Neuronal stem cell (in vitro differentiated cells): Measurements from ENCODE around the gene P3H4.

ENCODE experiments used
- DNase-seq: peaks from one replicate; pipeline ENCODE4 v3.0.0-alpha.2; 2013; ENCODE audit warnings: low spot score
- H2AFZ ChIP-seq: one replicate; pipeline ENCODE4 v1.6.1; 2013; ENCODE audit warnings: mild to moderate bottlenecking, low read length, inconsistent platforms
- H2AK5ac ChIP-seq: 2 replicates; pipeline ENCODE4 v1.6.1; 2013; ENCODE audit warnings: low read depth, mild to moderate bottlenecking, inconsistent platforms, low read length, moderate library complexity, mixed read lengths
- H2BK120ac ChIP-seq: 2 replicates; pipeline ENCODE4 v1.6.1; 2013; ENCODE audit warnings: low read depth, mild to moderate bottlenecking, inconsistent platforms, low read length, moderate library complexity, mixed read lengths
- H2BK12ac ChIP-seq: one replicate; pipeline ENCODE4 v1.6.1; 2013; ENCODE audit warnings: low read length, inconsistent platforms
- H2BK15ac ChIP-seq: 2 replicates; pipeline ENCODE4 v1.6.1; 2013; ENCODE audit warnings: mild to moderate bottlenecking, low read length, inconsistent platforms, mixed read lengths
- H2BK5ac ChIP-seq: one replicate; pipeline ENCODE4 v1.6.1; 2013; ENCODE audit warnings: inconsistent platforms, mild to moderate bottlenecking, low read length, moderate library complexity
- H3K14ac ChIP-seq: one replicate; pipeline ENCODE4 v1.6.1; 2013; ENCODE audit warnings: low read length, inconsistent platforms
- H3K18ac ChIP-seq: 2 replicates; pipeline ENCODE4 v1.6.1; 2013; ENCODE audit warnings: low read length, inconsistent platforms
- H3K23ac ChIP-seq: 2 replicates; pipeline ENCODE4 v1.6.1; 2013; ENCODE audit warnings: low read depth, mild to moderate bottlenecking, mixed read lengths, low read length, inconsistent platforms; ENCODE audit not compliant: poor library complexity
- H3K27ac ChIP-seq: replicated peaks from 3 replicates; pipeline ENCODE4 v1.5.1; 2013; ENCODE audit warnings: low read length, inconsistent platforms
- H3K27me3 ChIP-seq, 3 experiments: 2 replicates each; pipeline ENCODE4 v1.6.1; 2013; ENCODE audit warnings: low read length in 3 of 3, mild to moderate bottlenecking in 2 of 3, inconsistent platforms in 1 of 3, low read depth in 1 of 3, mixed read lengths in 1 of 3, moderate library complexity in 1 of 3; ENCODE audit not compliant: control insufficient read depth in 3 of 3, insufficient read depth in 3 of 3
- H3K36me3 ChIP-seq, 2 donors: replicated peaks in 1 of 2; 2 replicates each; pipeline ENCODE4 v1.6.1; 2013; ENCODE audit warnings: low read length in 2 of 2; ENCODE audit not compliant: control insufficient read depth in 2 of 2, insufficient read depth in 2 of 2
- H3K4ac ChIP-seq: 2 replicates; pipeline ENCODE4 v1.6.1; 2013; ENCODE audit warnings: inconsistent platforms, mild to moderate bottlenecking, low read length, moderate library complexity
- H3K4me1 ChIP-seq, 2 donors: 1 replicate in 1 of 2; 2 replicates in 1 of 2; pipeline ENCODE4 v1.6.1; 2013; ENCODE audit warnings: low read length in 2 of 2, low read depth in 1 of 2; ENCODE audit not compliant: control insufficient read depth in 2 of 2, insufficient read depth in 1 of 2
- H3K4me2 ChIP-seq: one replicate; pipeline ENCODE4 v1.6.1; 2013; ENCODE audit warnings: mild to moderate bottlenecking, low read length, inconsistent platforms; ENCODE audit not compliant: insufficient read depth, poor library complexity, severe bottlenecking
- H3K4me3 ChIP-seq, 2 donors: 2 replicates each; pipeline ENCODE4 v1.5.1; 2013; ENCODE audit warnings: low read length in 2 of 2, mild to moderate bottlenecking in 2 of 2, inconsistent platforms in 1 of 2, moderate library complexity in 1 of 2
- H3K79me1 ChIP-seq: one replicate; pipeline ENCODE4 v1.6.1; 2013; ENCODE audit warnings: low read depth, mild to moderate bottlenecking, inconsistent platforms, low read length, moderate library complexity
- H3K9ac ChIP-seq: one replicate; pipeline ENCODE4 v1.6.1; 2013; ENCODE audit warnings: mild to moderate bottlenecking, low read depth, low read length, inconsistent platforms; ENCODE audit not compliant: poor library complexity
- H3K9me3 ChIP-seq, 2 donors: replicated peaks in 1 of 2; 2 replicates each; pipeline versions ENCODE3 to v1.6.1; 2013; ENCODE audit warnings: low read length in 2 of 2, mild to moderate bottlenecking in 2 of 2, inconsistent platforms in 1 of 2, low read depth in 1 of 2, mixed read lengths in 1 of 2, moderate library complexity in 1 of 2; ENCODE audit not compliant: control insufficient read depth in 2 of 2, insufficient read depth in 1 of 2
- H4K8ac ChIP-seq: one replicate; pipeline ENCODE4 v1.6.1; 2013; ENCODE audit warnings: low read depth, mild to moderate bottlenecking, inconsistent platforms, low read length, moderate library complexity
- H4K91ac ChIP-seq: one replicate; pipeline ENCODE4 v1.6.1; 2013; ENCODE audit warnings: low read length, low read depth, mild to moderate bottlenecking, inconsistent platforms; ENCODE audit not compliant: poor library complexity
- WGBS, 2 donors: extraction: QIAGEN DNeasy Blood & Tissue Kit; methylation state at CpG; one replicate each; pipeline ENCODE4 v1.1.7; 2013; ENCODE audit warnings: missing lambda C conversion rate in 2 of 2, mixed read lengths in 1 of 2; ENCODE audit not compliant: insufficient read length in 2 of 2, insufficient replicate concordance in 1 of 2; ENCODE audit errors: extremely low coverage in 2 of 2; 5-methylcytosine and 5-hydroxymethylcytosine counted together

P3H4 gene

GRCh38 chr17:41758601-41759000, 53.1 kb downstream of the P3H4 start:
- no peak overlapping the region for H2BK12ac ChIP-seq
- H3K9me3 ChIP-seq, result peaks cover 0 to 2% of the 10 kb centered on the region in 2 donors
- no peak overlapping the region for H3K4me2 ChIP-seq
- H4K91ac ChIP-seq, result no peak overlapping the region
- no peak overlapping the region for H3K4me3 ChIP-seq
- WGBS, 2 donors, result no CpG with 5 or more reads among the region's 9 CpGs
- H3K4ac ChIP-seq, result no peak overlapping the region
- no peak overlapping the region for H2AFZ ChIP-seq
- H3K18ac ChIP-seq, result no peak overlapping the region
- no peak overlapping the region for H2BK15ac ChIP-seq
- no peak overlapping the region for H3K23ac ChIP-seq
- H3K4me1 ChIP-seq, result no peaks in the 10 kb centered on the region
- no peaks in the 10 kb centered on the region for H3K79me1 ChIP-seq
- H4K8ac ChIP-seq, result no peak overlapping the region
- no peaks in the 10 kb centered on the region for H3K27me3 ChIP-seq
- no peak overlapping the region for H3K9ac ChIP-seq
- H3K27ac ChIP-seq, result no peak overlapping the region
- H3K14ac ChIP-seq, result no peak overlapping the region
- no peak for DNase-seq
- H2BK5ac ChIP-seq, result no peak overlapping the region
- peaks cover 53 to 81% of the 10 kb centered on the region in 2 donors for H3K36me3 ChIP-seq
- H2AK5ac ChIP-seq, result no peak overlapping the region
- no peak overlapping the region for H2BK120ac ChIP-seq

DNA sequence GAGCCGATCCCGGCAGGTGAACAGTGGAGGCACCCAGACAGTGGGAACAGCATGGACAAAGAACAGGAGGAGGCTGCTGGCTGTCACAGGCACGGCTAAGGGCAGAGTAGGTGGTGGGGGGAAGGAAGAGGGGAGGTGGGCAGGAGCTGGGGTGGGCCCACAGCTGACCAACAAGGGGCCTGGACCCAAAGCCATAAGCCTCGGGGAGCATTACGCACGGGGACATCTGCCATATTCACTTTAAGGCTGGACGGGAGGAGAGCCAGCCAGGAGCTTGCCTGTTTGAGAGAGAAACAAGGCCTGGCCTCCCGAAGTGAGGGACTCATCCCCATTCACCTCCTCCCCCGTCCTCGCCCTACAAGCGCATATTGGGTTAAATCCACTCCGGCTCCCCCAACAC, 57.7 kb downstream of the P3H4 start:
- no peak for DNase-seq
- no peak overlapping the region for H3K4me2 ChIP-seq
- H3K4ac ChIP-seq, result no peak overlapping the region
- H4K91ac ChIP-seq, result no peak overlapping the region
- no peak overlapping the region for H4K8ac ChIP-seq
- no CpG with 5 or more reads among the region's 12 CpGs for WGBS, 2 donors
- no peak overlapping the region for H3K4me3 ChIP-seq
- no peak overlapping the region for H3K27ac ChIP-seq
- H2BK5ac ChIP-seq, result no peak overlapping the region
- no peak overlapping the region for H2BK120ac ChIP-seq
- H3K27me3 ChIP-seq, result no peaks in the 10 kb centered on the region
- H3K79me1 ChIP-seq, result no peaks in the 10 kb centered on the region
- no peak overlapping the region for H3K23ac ChIP-seq
- no peak overlapping the region for H2AFZ ChIP-seq
- no peak overlapping the region for H2BK12ac ChIP-seq
- peaks cover 26 to 43% of the 10 kb centered on the region in 2 donors for H3K36me3 ChIP-seq
- no peak overlapping the region for H3K9ac ChIP-seq
- no peaks in the 10 kb centered on the region for H3K4me1 ChIP-seq
- H3K9me3 ChIP-seq, result no peaks in the 10 kb centered on the region
- no peak overlapping the region for H2AK5ac ChIP-seq
- H2BK15ac ChIP-seq, result no peak overlapping the region
- H3K14ac ChIP-seq, result no peak overlapping the region
- H3K18ac ChIP-seq, result no peak overlapping the region
